Glomerular visceral epithelial cell (primary cell): Measurements from ENCODE around the gene CD164.
"Not testable (repeated sequence)": the region's sequence is repeated elsewhere in the genome, so short reads cannot be mapped to it uniquely, and the experiment has no call there.

Experiments used
- DNase-seq: peaks from one replicate; pipeline ENCODE4 v3.0.0-alpha.2; 2016; ENCODE audit errors: extremely low spot score

The CD164 gene

DNA sequence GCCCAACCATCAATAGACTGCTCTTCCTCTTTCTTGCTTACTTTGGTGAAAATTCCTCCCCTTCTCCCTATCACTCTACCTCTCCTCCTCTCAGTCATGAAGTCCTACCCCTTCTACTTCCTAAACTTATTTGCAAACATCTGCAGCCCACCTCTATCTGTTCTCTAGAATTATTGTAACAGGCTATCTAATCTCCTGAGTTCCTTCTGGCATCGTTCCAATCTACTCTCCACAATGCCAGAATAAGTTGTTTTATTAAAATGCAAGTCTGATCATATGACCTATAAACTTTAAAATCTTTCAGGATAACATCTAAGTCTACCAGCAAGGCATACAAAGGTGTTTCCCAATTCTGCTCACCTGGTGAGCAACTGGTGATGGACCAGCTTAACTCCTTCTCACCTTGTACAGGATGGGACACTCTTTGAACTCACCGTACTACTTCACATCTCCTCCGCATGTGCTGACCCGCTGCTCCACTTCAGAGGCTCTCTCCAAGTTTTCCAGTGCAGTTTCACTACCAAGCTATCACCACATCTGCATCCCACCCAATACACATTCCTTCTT, 7.9 kb downstream of the CD164 start:
- DNase-seq, result no peak

- DNase-seq, result no peak
Measured at GRCh38 chr6:109373762-109374161, 8.5 kb downstream of the CD164 start.

- DNase-seq, result no peak
Measured at GRCh38 chr6:109373331-109373730, 8.9 kb downstream of the CD164 start.

GRCh38 chr6:109372130-109372529, 10.1 kb downstream of the CD164 start:
- DNase-seq, result no peak

GRCh38 chr6:109370792-109371191, 11.5 kb downstream of the CD164 start:
- no peak for DNase-seq

DNA sequence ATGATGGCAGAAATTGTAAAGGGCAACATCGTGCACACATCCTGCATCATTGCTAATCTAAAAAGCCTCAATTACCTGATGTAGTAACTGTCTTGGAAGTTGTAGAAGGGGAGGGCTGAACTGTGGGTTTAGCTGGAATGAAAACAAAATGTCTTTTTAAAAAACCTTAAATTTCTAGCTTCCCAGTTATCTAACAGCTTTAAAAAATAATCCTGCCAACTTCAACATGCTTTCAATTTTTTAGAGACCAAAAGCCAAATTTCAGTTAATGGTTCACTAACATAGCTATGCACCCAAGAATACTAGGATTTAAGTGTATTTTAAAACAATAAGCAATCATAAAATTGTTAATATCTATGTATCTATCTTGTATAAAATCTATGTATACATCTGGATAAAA, 11.9 kb downstream of the CD164 start:
- no peak for DNase-seq

DNA sequence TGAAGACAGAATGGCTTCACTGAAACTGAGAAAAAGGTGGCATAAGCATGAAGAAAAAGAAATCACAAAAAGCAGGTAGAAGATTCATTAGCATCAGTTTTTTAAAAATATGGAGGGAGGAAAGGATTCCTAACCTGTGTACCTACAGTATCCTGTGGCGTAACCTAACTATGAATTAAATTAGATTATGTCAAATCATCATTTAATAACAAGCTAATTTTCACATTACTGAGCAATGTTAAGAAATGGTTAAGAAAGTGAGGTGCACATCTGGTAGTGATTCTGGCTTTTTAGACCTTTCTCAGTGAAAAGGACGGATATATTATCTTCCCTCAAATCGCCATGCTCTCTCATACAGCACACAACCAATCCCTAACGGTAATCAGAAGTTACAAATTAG, 12.5 kb downstream of the CD164 start:
- DNase-seq, result no peak

- DNase-seq, result not testable (repeated sequence)
Measured at GRCh38 chr6:109364382-109365078, 17.7 kb downstream of the CD164 start.

- no peak for DNase-seq
Measured at GRCh38 chr6:109363753-109364152, 18.5 kb downstream of the CD164 start.

- DNase-seq, result no peak
Measured at GRCh38 chr6:109362102-109362884, 20.0 kb downstream of the CD164 start.

- DNase-seq, result no peak
Measured at GRCh38 chr6:109360791-109361190, 21.5 kb downstream of the CD164 start.

- DNase-seq, result no peak
Measured at GRCh38 chr6:109360281-109360680, 22.0 kb downstream of the CD164 start.

DNA sequence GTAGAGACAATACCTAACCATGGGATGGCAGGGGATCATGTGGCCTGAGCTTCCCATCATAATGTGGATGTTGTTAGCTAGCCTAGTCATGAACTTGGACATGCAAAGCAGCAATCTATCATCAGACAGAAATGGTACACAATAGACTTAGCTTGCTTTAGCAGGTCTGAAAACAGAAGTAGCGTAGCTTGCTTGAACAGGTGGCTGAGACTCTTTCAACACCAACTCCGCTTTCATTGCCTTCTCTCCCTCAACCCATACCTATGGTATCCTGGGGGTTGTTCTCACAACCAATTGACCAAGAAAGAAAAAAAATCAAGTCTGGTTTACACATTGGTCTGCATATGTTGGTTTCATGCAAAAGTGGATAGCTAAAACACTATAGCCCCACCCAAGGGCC, 23.0 kb downstream of the CD164 start:
- DNase-seq, result no peak

DNA sequence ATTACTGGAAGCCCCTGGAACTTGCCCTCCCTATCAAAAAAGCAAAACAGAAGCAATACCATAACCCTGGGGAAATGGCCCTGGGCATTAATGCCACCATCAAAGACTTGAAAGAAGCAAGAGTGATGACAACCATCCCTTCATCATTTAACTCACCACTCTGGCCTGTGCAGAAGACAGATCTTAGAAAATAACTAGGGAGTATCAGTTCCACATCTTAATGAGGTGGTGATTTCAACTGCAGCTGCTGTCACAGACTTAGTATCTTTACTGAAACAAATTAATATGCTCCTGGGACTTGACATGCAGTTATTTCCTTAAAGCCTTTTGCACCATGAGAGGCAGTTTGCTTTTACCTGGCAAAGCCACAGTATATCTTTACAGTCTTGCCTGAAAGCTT, 24.1 kb downstream of the CD164 start:
- DNase-seq, result no peak

DNA sequence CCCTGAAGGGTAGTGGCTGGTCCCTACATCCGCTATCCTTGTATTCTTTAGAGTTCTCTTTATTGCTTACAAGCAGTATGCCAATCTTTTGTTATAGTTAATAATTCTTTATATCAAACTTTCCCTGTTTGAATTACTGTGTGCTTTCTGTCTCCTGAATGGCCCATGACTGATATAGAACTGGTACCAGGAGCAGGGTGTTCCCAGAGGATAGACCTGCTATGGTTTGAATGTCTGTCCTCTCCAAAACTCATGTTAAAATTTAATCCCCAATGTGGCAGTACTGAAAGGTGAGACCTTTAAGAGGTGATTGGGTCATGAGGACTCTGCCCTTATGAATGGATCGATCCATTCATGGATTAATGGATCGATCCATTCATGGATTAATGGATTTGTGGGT, 26.0 kb downstream of the CD164 start:
- no peak for DNase-seq

DNA sequence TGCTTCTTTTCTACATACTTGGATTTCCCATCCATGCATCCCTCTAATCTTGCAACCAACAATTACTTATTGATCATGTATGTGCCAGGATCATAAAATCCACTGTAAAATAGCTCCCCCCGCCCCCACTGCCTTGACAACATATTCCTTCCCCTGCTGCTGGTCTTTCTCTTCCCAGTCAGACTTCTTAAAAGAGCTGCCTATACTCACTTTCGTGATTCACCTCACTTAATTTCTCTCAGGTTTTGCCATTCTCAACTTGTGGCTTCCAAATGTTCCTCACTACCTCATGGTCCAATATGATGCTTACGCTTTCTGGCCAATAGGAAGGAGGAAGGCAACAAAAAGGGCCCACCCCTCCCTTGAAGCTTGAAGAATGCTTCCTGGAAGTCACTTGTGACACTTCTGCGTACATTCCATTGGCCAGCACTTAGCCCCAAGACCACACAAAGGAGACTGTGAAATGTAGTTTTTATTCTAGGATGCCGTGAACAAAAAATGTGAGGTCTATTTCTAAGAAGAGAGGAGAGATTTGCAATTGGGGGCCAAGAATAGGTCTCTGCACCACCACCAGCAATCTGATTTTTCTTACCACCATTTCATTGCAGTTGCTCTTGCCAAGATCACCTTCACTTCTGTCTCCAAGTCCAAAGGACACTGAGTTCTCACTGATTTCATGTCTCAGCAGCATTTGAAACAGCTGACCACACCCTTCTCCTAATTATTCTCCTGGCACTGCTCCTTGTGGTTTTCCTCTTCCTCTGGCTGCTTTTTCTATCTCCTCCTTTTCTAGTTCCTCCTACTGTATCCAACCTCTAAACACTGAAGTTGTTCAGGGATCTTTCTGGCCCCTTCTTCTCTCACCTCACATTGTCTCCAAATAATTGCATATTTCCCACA, 30.8 kb downstream of the CD164 start:
- DNase-seq, result no peak

DNA sequence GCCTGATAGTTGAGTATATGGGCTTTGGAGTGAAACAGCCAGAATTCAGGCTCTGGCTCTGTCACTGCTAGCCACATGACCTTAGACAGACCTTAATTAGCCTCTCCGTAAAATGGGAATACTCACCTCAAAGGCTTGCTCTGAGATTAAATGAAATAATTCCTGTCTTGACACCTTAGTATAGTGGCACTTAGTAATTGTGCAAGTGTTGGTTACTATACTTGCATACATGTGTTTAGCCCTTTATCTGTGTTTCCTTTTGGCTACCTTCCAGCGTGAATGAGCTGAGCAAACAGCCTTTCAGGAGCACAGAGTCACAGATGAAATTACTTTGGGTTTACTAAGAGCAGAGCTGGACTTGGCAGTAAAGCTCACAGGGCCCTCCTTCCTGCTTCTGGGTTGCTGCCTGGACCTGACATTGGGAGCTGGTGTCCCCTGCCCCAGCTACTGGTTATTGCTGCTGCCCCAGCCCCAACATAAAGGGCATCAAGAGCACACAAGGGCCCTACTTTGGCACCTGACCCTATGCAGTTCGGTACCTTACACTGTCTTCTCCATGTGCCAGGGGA, 32.8 kb downstream of the CD164 start:
- peak; percentile 28 for DNase-seq

DNA sequence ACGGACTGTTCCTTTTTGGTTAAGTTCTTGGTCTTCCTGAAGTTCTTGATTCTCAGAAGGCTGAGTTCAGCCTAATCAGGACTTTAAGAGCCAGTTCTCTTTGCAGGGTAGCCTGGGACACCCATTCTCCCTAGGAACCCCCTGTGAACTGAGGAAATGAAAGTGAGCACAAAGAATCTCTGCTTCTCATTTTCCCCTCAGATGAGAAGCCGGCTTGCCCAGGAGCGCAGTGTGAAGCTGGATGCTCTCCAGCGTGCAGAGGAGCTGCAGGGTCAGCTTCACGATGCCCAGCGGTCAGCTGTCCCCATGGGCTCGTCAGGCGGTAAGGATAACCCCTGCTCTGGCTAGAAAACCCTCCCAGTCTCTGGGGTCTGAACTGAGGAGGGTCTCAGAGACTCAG, 34.0 kb downstream of the CD164 start:
- no peak for DNase-seq

DNA sequence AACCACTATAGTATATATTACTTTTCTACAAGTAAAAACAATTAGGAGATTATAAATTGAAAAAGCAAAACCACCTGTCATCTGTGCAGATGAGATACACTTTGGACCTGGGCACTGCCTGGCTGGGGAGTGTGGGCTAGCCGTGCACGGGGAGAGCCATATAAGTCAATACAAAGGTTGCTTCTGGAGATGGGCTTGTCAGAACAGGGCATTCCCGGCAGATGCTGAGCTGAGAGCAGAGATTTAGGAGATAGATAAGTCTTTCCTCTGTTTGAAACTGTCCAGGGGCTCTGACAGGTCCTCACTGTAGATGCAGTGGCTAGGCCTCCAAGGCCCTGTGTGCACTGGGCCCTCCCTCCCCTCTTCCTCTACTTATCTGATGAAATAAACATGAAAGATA, 34.5 kb downstream of the CD164 start:
- DNase-seq, result no peak

DNA sequence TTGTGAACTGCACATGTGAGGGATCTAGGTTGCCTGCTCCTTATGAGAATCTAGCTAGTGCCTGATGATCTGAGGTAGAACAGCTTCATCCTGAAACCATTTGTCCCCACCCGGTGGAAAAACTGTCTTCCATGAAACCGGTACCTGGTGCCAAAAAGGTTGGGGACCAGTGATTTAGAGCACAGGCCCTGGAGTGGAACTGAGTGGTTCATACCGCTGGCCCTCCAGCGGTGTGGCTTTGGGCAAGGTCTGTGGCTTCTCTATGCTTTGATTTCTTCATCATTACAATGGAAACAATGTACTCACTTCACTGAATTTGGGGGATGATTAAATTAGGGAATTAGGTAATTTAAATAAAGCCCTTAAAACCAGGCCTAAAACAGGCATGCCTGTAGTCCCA, 36.3 kb downstream of the CD164 start:
- no peak for DNase-seq

DNA sequence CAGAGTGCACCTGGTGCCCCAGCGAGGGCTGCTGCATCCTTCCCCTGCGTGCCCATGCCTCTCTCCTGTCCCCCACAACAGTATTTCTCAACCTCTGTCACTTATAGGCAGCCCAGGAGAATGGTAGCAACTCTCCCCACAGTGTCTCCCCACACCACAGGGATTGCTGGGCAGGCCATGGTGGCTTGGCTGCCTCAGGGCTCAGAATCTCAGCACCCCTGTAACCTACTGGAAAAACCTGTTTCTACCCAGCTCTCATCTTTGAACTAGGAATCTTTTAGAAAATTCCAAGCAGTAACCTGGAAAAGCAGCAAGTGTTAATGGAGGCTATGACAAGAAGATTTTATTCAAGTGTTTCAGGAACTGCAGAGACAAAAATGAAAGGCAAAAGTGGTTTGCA, 38.0 kb downstream of the CD164 start:
- DNase-seq, result no peak

DNA sequence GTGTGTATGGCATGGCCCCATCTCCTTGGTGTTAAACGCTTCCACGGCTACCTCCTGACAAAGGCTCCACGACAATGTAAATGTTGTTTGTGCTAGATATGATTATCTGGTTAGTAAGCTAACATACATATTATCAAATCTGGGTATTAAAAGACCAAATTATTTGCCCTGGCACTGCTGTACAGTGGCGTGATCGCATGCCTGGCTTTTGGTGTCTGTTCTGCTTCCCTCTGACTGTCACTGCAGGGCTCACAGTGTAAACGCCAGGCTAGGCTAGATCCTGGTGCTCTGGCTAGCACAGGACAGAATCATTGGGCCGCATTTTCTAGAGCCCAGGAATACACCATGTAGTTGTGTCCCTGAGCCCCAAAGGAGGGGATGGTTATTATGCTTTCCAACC, 38.7 kb downstream of the CD164 start:
- no peak for DNase-seq
